ENCODE data around the gene CERS1. TPM values are rescaled to one million over a fixed set of nuclear protein-coding genes. Genes with fewer than 3 reads are reported as not detected.

CERS1 gene
- total and polyA plus RNA-seq, 10 of the 15 experiments (the other 5 are each of a cell fraction or from before 2014, with no cell fraction given), result 0.19 TPM; not detected in 9

GRCh38 chr19:18833849-18834643, 61.9 kb downstream of the CERS1 start:
- ChIA-PET POLR2A (interaction anchor here (1.1 to 1.4 kb wide), 2 partner anchors 10 to 13 kb away, joined by 3 to 5 read pairs; no protein-coding TSS in a partner anchor), CTCF (interaction anchor here (0.6 to 8.2 kb wide), 2 partner anchors 13 to 194 kb away, joined by 3 to 109 read pairs; no protein-coding TSS in a partner anchor), SMC1A (ENCODE audit: uncharacterized antibody, unreplicated experiment) (interaction anchor here (0.9 to 4.2 kb wide), 3 partner anchors 9 to 29 kb away, joined by 3 to 24 read pairs (median 4); no protein-coding TSS in a partner anchor), RAD21 (ENCODE audit: unreplicated experiment) (interaction anchor here (0.6 to 3.5 kb wide), 4 partner anchors 9 to 549 kb away, joined by 3 to 24 read pairs (median 4); no protein-coding TSS in a partner anchor)
- Histone ChIP-seq H3K79me2 (ENCODE audit: control insufficient read depth, insufficient read depth, low read length) (peaks cover 68% of the 10 kb centered on the region), H3K9ac (ENCODE audit: control insufficient read depth, insufficient read depth, low read length) (peak overlapping the region; percentile 51), H3K9me3 (replicated peaks; ENCODE audit: control insufficient read depth, insufficient read depth, low read length) (no peaks in the 10 kb centered on the region), H4K20me1 (ENCODE audit: control insufficient read depth, insufficient read depth) (peaks cover 18% of the 10 kb centered on the region), H2AFZ (ENCODE audit: control insufficient read depth, low read depth, low read length) (no peak overlapping the region), H3K4me2 (ENCODE audit: control insufficient read depth, insufficient read depth) (peak overlapping the region; percentile 73), H3K27ac (ENCODE audit: control insufficient read depth, insufficient read depth) (peak overlapping the region; percentile 28; the same call in 1 of the 2 replicates), H3K4me1 (ENCODE audit: control insufficient read depth, insufficient read depth, low read length) (peaks cover 12% of the 10 kb centered on the region), H3K27me3 (replicated peaks in 1 of 2; ENCODE audit: control insufficient read depth in 2 of 2, insufficient read depth in 2 of 2, low read length in 1 of 2) (no peaks in the 10 kb centered on the region), H3K4me3 (peak overlapping the region; percentile 93), H3K36me3 (ENCODE audit: control insufficient read depth in 2 of 2, insufficient read depth in 2 of 2, low read length in 1 of 2) (peaks cover 4 to 6% of the 10 kb centered on the region in 2 experiments; a peak in 3 of 4 replicates)
- intact Hi-C loops (cut with micrococcal nuclease; ENCODE audit: unreplicated experiment), result loop anchor here (5.0 kb wide), 1 partner anchor 242 kb away; no protein-coding TSS in a partner anchor
- FAIRE-seq (no peak), DNase-seq (ENCODE audit: low read depth, low spot score) (no peak), ATAC-seq (no peak)
- TF ChIP-seq EP300 (IDR thresholded peaks at IDR 0.05; ENCODE audit: borderline replicate concordance in 1 of 2, control insufficient read depth in 1 of 2, low read depth in 2 of 2, low read length in 2 of 2) (no peak), POLR2AphosphoS2 (IDR thresholded peaks at IDR 0.05; ENCODE audit: low read depth, low read length) (0 out of 2 replicates have a peak, but pooled peaks have one; percentile 30), HSF1 (IDR thresholded peaks at IDR 0.05; ENCODE audit: low read depth, low read length) (no peak), MXI1 (IDR thresholded peaks at IDR 0.05; ENCODE audit: low read depth, low read length) (0 out of 2 replicates have a peak, but pooled peaks have one; percentile 28), BCL11A (IDR thresholded peaks at IDR 0.05; ENCODE audit: low read depth, low read length) (no peak), RUNX3 (IDR thresholded peaks at IDR 0.05; ENCODE audit: low read length) (0 out of 2 replicates have a peak, but pooled peaks have one; percentile 20), CHD2 (IDR thresholded peaks at IDR 0.05; ENCODE audit: borderline replicate concordance, low read depth, low read length) (no peak)
- TF ChIP-seq, protein P1, sequence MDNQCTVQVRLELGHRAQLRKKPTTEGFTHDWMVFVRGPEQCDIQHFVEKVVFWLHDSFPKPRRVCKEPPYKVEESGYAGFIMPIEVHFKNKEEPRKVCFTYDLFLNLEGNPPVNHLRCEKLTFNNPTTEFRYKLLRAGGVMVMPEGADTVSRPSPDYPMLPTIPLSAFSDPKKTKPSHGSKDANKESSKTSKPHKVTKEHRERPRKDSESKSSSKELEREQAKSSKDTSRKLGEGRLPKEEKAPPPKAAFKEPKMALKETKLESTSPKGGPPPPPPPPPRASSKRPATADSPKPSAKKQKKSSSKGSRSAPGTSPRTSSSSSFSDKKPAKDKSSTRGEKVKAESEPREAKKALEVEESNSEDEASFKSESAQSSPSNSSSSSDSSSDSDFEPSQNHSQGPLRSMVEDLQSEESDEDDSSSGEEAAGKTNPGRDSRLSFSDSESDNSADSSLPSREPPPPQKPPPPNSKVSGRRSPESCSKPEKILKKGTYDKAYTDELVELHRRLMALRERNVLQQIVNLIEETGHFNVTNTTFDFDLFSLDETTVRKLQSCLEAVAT (IDR thresholded peaks at IDR 0.05), result 0 out of 2 replicates have a peak, but pooled peaks have one; percentile 18
- in situ Hi-C loops (cut with MboI), result no loop called here
- TSS peak; percentile 46 for BruUV-seq (replicated peaks)
- WGBS (ENCODE audit: insufficient coverage, insufficient replicate concordance, low lambda C conversion rate, missing lambda C conversion rate), result under 1% methylated on average over 18 of the region's 18 CpGs
